NCI-H748 (cell line): Measurements from ENCODE around the gene APBA3.

Source experiments
- DNase-seq: peaks from one replicate; lab custom pipeline; 2025; ENCODE audit not compliant: unreplicated experiment; lab: John Stamatoyannopoulos, UW

The APBA3 gene

DNA sequence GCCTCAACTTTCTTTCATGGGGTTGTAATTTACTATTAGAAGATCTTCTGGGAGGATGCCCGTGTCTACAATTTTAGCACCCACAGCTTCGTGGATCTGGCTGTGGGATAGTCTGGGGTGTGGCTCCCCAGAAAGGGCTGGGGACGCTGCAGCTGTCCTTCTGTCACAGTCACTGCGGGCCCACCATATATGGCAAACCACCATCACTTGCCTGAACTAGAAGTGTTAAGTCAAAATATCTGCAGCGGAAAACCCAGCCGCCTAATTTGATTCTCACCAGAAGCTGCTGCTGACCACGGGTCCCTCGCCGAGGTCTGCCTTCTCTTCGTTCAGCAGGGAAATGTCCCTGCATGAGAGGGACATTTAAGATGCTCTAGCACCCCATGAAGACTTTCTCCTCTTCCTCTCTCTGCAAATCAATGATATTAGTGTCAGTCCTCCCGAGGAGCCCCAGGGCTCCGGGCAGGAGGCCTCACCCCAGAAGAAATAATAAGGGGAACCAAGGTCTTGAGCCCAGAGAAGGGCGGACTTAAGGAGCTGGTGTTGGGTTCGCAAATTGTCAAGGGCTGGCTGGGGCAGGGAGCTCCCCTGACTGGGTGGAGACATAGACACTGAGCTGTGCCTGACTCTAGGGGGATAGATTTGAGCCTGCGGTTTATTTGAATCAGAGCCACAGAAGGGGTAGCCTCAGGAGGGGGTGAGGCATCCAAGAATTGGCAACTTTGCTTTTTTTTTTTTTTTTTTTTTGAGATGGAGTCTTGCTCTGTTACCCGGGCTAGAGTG, 27.7 kb upstream of the APBA3 start:
- no peak for DNase-seq

DNA sequence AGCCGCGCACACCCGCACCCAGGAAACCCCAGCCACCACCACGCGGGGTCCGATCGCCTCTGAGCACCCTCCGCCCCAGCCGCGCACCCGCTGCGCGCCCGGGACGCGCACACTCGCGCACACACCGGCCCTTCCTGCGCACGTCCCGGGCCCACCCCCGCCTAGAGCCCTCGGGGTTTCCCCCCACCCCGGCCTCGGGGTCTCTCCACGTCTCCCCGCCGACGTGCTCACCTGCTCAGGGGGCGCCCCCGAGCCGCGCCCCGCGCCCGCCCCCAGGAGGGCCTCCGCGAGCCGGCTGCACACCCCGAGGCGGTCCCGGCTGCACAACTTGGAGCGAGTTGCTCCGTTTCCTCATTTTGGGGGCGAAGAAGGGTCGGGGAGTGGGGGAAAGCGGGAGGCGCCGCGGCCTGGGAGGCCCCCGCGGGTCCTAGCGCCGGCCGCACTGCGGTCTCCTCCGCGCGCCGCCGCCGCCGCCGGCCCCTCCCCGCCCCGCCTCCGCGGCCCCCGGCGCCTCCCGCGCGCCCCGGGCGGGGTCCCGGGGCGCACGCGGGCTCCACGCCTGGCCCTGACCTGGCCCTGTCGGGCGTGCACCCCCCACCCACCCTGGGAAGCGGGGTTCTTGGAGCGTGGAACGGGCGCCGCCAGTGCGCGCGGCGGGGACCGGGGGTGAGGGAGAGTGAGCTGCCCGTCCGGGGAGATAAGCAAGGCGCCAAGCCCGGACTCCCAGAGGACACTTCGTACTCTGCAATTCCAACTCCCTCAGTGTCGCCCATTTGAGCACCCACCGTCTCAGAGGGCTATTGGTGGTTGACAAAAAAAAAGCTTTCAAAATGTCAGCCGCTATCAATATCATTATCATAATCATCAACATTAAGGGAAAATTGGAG, 24.7 kb upstream of the APBA3 start, which contains the start of gene MATK:
Gene MATK (minus strand): TSS at position 444 of the 887 bp plus-strand sequence. CDS start 1,246 bp downstream, outside the sequence.
- peak; percentile 15 for DNase-seq

DNA sequence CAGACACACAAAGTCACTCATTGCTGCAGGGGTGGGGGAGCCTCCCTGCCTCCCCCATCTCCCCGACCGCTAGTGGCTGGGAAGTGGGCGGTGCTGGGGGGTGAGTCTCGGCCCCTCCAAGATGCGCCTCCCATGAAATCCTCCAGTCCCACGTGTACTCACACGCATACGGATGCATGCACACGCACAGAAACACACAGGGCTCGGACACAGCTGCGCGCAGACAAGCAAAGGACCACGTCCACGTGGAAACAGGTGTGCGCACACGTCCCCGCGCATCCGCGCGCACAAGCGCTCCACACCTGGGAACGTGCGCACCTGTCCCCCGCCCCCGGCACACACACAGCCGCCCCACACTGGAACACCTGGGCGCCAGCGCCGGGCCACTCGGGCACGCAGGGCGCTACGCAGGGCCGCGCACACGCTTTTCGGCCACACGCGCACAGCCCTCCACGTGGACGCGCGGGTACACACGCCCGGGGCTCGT, 24.0 kb upstream of the APBA3 start:
- peak; percentile 33 for DNase-seq

- DNase-seq = no peak
Observed at GRCh38 chr19:3784607-3785450, 23.3 kb upstream of the APBA3 start.

DNA sequence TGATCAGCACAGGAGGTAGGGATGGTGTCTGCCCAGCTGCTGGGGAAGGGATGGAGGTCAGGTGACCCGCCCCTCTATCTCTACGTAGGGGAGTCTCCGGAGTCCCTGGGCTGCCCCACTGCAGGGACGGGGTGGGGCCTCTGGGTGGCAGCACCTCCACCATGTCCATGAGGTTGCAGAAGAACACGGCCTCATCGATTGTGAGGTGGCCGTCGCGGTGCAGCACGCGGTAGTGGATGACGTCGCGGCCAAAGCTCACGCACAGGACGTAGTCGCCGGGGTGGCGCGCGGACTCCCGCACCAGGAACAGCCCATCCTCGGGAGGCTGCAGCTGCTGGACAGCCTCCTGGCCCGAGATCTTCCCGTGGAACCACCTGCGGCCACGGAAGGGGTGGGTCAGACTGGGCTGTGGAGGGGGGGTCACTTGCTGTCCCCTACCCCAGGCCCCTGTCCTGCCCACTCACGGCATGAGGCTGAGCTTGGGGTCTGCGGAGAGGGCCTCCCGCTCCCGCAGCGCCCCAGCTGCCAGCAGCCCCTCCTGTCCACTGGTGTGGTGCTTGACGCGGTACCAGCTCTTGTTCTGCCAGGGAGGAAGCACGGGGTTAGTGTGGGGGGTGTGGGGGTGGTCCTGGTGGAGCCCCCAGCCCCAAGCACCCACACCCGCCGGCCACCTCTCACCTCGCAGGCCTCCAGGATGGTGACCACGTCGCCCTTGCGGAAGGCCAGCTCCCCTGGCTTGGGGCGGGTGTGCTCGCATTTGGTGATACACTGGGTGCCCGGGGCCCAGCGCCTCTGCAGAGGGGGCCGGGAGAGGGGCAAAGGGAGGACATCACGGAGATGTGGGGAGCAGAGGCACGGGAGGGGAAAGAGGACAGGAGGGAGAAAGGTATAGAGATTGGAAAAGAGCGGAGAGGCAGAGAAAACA, 22.4 kb upstream of the APBA3 start:
- peak; percentile 42 for DNase-seq

DNA sequence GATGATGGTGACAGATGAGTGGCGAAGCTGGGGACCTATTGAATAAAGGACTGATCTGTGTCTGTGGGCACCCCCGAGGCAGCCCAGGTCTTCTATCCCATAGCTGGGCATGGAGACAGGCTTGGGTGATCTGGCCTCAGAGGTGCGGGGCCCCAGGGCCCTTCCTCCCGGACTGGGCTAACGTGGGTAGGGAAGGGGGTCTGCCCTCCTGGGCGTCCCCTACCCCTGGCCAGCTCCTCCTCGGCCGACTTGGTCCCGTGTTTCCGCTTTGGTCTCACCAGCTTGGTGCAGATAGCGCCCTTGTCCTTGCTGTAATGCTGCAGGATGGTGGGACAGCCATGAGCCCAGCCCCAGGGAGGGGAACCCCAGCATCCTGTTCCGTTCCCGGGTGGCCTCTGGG, 21.4 kb upstream of the APBA3 start:
- no peak for DNase-seq

GRCh38 chr19:3782330-3782729, 20.8 kb upstream of the APBA3 start:
- no peak for DNase-seq

- no peak for DNase-seq
Observed at GRCh38 chr19:3781603-3782002, 20.1 kb upstream of the APBA3 start.

- no peak for DNase-seq
Observed at GRCh38 chr19:3780786-3781304, 19.4 kb upstream of the APBA3 start.

DNA sequence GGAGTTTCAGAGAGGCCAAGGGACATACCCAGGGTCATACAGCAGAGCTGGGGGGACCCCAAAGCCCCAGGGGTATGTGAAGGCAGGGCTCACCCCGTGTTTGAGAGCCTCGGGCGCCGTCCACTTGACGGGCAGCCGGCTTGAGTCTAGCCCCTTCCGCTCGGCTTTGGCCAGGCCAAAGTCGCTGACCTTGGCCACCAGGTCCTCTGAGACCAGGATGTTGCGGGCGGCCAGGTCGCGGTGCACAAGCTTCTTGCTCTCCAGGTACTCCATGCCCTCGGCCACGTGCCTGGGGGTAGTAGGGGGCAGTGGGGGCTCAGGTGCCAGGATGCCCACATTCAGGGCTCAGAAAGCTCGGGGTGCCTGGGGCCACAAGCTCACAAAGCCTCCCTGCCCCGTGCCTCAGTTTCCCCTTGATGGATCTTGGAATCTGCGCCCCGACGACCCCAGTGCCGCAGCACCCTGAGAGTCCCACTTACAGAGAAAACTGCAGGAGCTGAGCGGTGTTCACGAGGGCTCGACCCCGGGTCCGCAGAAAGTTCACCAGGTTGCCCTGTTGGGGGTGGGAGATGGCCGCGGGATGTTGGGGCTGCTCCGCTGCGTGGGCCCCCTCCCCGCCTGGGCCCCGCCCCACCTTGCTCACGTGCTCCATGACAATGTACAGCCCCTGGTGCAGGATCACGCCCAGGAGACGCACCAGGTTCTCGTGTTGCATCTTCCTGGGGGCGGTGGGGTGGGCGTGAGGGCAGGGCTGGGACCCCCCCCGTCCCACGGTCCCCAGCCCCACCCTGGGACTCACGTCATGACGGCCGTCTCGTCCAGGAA, 17.6 kb upstream of the APBA3 start:
- DNase-seq = no peak

DNA sequence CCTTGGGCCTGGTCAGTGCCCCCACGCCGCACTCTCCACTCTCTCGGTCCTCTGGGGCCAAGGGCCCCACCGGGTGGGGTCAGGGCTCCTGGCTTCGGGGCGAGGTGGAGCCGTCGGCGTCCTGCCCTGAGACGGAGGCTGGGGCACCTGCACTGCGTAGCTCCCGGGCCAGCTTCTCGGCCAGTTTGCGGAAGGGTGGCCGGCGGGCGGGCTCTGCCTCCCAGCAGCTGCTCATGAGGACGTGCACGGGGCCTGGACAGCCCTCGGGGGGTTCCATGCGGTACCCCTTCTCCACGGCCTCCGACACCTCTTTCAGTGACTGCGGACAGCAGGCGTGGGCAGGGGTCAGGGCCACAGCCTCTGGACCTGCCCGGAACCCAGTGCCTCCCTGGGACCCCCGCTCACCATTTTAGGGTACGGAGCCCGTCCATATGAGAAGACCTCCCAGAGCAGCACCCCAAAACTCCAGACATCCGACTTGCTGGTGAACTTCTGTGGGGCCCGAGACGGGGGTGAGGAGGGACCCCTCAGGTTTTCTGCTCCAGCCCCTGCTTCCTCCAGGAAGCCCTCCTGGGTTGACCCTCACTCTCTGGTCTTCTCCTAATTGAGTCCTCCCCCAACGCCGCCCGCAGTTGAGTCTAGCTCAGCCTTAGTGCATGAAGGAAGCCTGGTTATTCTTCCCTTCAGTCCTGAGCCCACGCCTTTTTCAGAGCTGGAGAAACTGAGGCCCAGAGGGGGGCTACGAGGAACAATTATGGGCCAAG, 16.8 kb upstream of the APBA3 start:
- no peak for DNase-seq

DNA sequence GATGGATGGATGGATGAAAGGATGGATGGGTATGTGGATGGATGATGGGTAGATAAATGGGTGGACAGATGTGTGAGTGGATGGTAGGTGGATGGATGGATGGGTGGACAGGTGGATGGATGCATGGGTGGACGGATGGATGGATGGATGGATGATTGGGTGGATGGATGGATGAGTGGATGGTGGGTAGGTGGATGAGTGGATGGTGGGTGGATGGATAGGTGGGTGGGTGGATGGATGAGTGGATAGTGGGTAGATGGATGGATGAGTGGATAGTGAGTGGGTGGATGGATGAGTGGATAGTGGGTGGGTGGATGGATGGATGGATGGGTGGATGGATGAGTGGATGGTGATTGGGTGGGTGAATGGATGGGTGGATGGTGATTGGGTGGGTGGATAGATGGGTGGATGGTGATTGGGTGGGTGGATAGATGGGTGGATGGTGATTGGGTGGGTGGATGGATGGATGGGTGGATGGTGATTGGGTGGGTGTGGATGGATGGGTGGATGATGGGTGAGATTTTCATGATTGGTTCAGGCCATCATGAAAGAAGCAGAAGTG, 15.1 kb upstream of the APBA3 start:
- DNase-seq = no peak

- no peak for DNase-seq
Observed at GRCh38 chr19:3775831-3776230, 14.3 kb upstream of the APBA3 start.

DNA sequence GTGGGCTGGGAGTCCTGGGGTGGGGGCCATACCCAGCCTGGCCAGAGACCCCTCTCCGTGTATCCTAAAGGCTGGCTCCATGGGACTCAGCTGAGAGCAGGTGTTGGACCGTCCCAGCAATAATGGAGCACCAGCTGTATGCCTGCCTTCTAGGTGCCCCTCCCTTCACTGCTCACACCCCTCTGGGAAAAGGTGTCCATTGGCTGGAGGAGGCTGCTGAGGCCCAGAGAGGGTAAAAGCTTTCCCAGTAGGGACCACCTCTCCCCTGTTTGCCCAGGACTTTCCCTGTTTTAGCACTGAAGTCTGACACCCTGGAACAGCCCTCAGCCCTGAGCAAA, 13.9 kb upstream of the APBA3 start:
- DNase-seq = no peak

- DNase-seq = no peak
Observed at GRCh38 chr19:3774621-3775373, 13.3 kb upstream of the APBA3 start.

- no peak for DNase-seq
Observed at GRCh38 chr19:3773814-3774515, 12.5 kb upstream of the APBA3 start.
